Measurements from ENCODE around the gene BORA.
"Not testable (repeated sequence)": the region's sequence is repeated elsewhere in the genome, so short reads cannot be mapped to it uniquely, and the experiment has no call there.

BORA gene

GRCh38 chr13:72782717-72783116 is 55.0 kb downstream of the BORA start:
- no peak for TF ChIP-seq EZH2 (IDR thresholded peaks at IDR 0.05)
- no peak for TF ChIP-seq POLR2AphosphoS5 (IDR thresholded peaks at IDR 0.05; ENCODE audit: borderline replicate concordance, low read depth, low read length)
- TF ChIP-seq FOXP2 (optimal IDR thresholded peaks at IDR 0.05; ENCODE audit: control extremely low read depth, extremely low read length, insufficient read depth) = no peak
- peak overlapping the region; percentile 93 for H3K9ac ChIP-seq (ENCODE audit: insufficient read length)
- peak overlapping the region; percentile 100 for H3K4me3 ChIP-seq
- no peak overlapping the region; the same call in 1 of the 2 replicates for H3K27ac ChIP-seq
- H3K9me3 ChIP-seq (ENCODE audit: low read depth, low read length) = no peaks in the 10 kb centered on the region
- peaks cover 38% of the 10 kb centered on the region for H3K36me3 ChIP-seq (ENCODE audit: insufficient read depth, low read length)
- no peak for DNase-seq (ENCODE audit: low read depth, low spot score)

DNA sequence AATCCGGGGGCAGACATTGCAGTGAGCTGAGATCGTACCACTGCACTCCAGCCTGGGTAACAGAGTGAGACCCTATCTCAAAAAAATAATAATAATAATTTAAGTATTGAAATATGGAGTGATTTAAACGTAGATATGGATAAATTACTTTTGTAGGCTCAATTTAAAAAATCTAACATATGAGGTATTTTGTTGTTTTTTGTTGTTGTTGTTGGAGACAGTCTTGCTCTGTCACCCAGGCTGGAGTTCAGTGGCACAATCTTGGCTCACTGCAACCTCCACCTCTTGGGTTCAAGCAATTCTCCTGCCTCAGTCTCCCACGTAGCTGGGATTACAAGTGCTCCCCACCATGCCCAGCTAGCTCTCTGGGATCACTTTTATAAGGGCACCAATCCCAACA is 57.0 kb downstream of the BORA start:
- not testable (repeated sequence) for H3K9me3 ChIP-seq (ENCODE audit: low read depth, low read length); H3K27ac ChIP-seq; DNase-seq (ENCODE audit: low read depth, low spot score); H3K4me3 ChIP-seq; H3K9ac ChIP-seq (ENCODE audit: insufficient read length)
- H3K36me3 ChIP-seq (ENCODE audit: insufficient read depth, low read length) = peaks cover 25% of the 10 kb centered on the region

- DNase-seq (ENCODE audit: low read depth, low spot score) = no peak
- Histone ChIP-seq H3K27ac (no peak overlapping the region), H3K9ac (ENCODE audit: insufficient read length) (no peak overlapping the region), H3K9me3 (ENCODE audit: low read depth, low read length) (no peaks in the 10 kb centered on the region), H3K36me3 (ENCODE audit: insufficient read depth, low read length) (peaks cover 51% of the 10 kb centered on the region), H3K4me3 (no peak overlapping the region)
- TF ChIP-seq FOXP2 (optimal IDR thresholded peaks at IDR 0.05; ENCODE audit: control extremely low read depth, extremely low read length, insufficient read depth) = no peak
- no peak for TF ChIP-seq EZH2 (IDR thresholded peaks at IDR 0.05)
Measured at GRCh38 chr13:72788831-72789230, 61.1 kb downstream of the BORA start.

DNA sequence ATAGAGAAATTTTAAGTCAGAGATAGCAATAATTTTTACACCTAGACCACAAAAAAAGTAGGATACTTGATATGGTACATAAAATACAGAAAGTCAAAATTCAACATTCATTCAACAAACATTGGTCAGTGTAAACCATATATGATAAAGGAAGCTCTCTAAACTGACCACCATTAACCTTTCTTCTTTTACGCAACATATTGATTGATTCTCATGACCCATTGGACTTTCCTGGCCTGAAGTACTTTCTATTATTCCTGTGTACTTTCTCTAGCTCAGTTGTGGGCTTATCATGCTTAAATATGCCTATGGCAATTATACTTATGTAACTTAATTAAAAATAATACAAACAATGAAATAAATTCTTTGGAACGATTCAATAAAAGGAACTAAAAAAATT is 64.9 kb downstream of the BORA start:
- H3K9ac ChIP-seq (ENCODE audit: insufficient read length) = no peak overlapping the region
- H3K36me3 ChIP-seq (ENCODE audit: insufficient read depth, low read length) = peaks cover 54% of the 10 kb centered on the region
- no peak for TF ChIP-seq POLR2AphosphoS5 (IDR thresholded peaks at IDR 0.05; ENCODE audit: borderline replicate concordance, low read depth, low read length)
- TF ChIP-seq EZH2 (IDR thresholded peaks at IDR 0.05) = no peak
- no peak for TF ChIP-seq FOXP2 (optimal IDR thresholded peaks at IDR 0.05; ENCODE audit: control extremely low read depth, extremely low read length, insufficient read depth)
- no peak overlapping the region for H3K4me3 ChIP-seq
- DNase-seq (ENCODE audit: low read depth, low spot score) = no peak
- no peaks in the 10 kb centered on the region for H3K9me3 ChIP-seq (ENCODE audit: low read depth, low read length)
- no peak overlapping the region for H3K27ac ChIP-seq

GRCh38 chr13:72798817-72799216 is 71.1 kb downstream of the BORA start:
- DNase-seq (ENCODE audit: low read depth, low spot score) = no peak
- Histone ChIP-seq H3K27ac (no peak overlapping the region), H3K9ac (ENCODE audit: insufficient read length) (no peak overlapping the region), H3K9me3 (ENCODE audit: low read depth, low read length) (no peaks in the 10 kb centered on the region), H3K4me3 (no peak overlapping the region), H3K36me3 (ENCODE audit: insufficient read depth, low read length) (peaks cover 45% of the 10 kb centered on the region)
- TF ChIP-seq EZH2 (IDR thresholded peaks at IDR 0.05) = no peak
- TF ChIP-seq POLR2AphosphoS5 (IDR thresholded peaks at IDR 0.05; ENCODE audit: borderline replicate concordance, low read depth, low read length) = no peak
- no peak for TF ChIP-seq FOXP2 (optimal IDR thresholded peaks at IDR 0.05; ENCODE audit: control extremely low read depth, extremely low read length, insufficient read depth)

DNA sequence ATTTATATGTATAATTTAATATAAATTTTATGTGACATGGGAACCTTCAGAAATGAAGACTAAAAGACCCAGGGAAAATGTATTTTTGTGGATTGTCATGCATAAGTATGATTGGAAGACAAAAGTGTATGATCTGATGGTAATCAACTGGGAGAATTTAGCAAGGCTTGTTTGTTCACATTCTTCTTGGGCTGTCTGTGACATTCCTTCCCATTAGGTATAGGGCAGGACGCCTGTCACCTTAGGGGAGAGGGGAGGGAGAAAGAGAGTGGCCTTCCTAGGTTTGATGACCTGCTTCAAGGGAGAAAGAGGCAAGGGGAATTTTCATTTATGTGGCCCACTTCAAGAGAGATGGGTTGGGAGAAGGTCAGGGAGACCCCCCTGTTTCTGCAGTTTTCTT is 76.6 kb downstream of the BORA start:
- TF ChIP-seq FOXP2 (optimal IDR thresholded peaks at IDR 0.05; ENCODE audit: control extremely low read depth, extremely low read length, insufficient read depth) = no peak
- TF ChIP-seq EZH2 (IDR thresholded peaks at IDR 0.05) = no peak
- no peak for TF ChIP-seq POLR2AphosphoS5 (IDR thresholded peaks at IDR 0.05; ENCODE audit: borderline replicate concordance, low read depth, low read length)
- Histone ChIP-seq H3K27ac (no peak overlapping the region), H3K4me3 (no peak overlapping the region), H3K9ac (ENCODE audit: insufficient read length) (no peak overlapping the region), H3K36me3 (ENCODE audit: insufficient read depth, low read length) (peaks cover 27% of the 10 kb centered on the region), H3K9me3 (ENCODE audit: low read depth, low read length) (no peaks in the 10 kb centered on the region)
- DNase-seq (ENCODE audit: low read depth, low spot score) = no peak
